ENCODE data around the gene ATP8B3. TPM values are rescaled to one million over a fixed set of nuclear protein-coding genes. Genes with fewer than 3 reads are reported as not detected.
"Not testable (repeated sequence)": the region's sequence is repeated elsewhere in the genome, so short reads cannot be mapped to it uniquely, and the experiment has no call there.

The ATP8B3 gene
- total RNA-seq, 1 donor from 2014 or later, result 0.89 TPM

DNA sequence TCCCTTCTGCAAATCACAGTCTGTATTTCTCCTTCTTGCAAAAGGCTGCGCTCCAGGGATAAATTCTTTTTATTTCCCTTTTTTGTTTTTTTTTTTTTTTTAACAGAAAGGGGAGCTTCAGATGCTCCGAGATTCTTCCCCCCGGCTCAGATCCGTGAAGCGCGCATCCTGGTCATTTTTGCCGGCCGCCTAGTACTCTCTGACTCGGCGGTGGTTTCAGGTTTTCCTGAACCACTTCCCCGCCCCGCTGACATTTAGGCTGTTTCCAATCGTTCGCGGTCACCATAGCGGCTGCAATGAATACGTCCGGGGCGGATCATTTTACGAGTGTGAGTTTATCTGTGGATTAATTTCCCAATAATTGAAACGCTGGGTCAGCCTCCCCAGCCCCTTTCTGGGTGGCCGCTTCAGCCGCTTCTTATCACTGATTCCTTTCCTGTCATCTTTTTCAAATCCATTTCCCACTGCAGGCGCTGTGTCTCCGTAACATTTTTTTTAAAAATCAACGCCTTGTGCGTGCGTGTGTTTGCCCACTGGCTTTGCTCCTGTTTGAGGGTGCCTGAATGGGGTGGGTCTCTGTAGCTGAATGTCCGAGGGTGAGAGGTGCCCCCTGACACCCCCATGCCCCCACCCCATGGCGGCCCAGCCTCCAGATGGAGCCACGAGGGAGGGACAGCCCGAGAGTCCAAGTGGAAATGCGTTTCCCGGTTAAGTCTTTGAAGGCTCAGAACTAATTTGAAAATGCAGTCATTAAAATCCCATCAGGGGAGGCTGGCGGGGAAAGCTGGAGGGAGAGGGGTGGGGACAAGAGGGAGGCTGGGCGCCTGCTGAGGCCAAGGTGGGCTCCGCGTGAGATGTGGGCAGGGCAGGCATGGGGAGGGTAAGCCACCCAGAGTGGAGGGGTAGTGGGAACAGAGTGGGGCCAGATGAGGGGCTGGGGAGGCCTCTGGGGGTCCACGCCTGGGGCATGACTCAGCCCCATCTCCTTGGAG lies 48.1 kb downstream of the ATP8B3 start:
- intact Hi-C loops (cut with micrococcal nuclease), result no loop called here
- ATAC-seq, result no peak
- DNase-seq, result no peak

DNA sequence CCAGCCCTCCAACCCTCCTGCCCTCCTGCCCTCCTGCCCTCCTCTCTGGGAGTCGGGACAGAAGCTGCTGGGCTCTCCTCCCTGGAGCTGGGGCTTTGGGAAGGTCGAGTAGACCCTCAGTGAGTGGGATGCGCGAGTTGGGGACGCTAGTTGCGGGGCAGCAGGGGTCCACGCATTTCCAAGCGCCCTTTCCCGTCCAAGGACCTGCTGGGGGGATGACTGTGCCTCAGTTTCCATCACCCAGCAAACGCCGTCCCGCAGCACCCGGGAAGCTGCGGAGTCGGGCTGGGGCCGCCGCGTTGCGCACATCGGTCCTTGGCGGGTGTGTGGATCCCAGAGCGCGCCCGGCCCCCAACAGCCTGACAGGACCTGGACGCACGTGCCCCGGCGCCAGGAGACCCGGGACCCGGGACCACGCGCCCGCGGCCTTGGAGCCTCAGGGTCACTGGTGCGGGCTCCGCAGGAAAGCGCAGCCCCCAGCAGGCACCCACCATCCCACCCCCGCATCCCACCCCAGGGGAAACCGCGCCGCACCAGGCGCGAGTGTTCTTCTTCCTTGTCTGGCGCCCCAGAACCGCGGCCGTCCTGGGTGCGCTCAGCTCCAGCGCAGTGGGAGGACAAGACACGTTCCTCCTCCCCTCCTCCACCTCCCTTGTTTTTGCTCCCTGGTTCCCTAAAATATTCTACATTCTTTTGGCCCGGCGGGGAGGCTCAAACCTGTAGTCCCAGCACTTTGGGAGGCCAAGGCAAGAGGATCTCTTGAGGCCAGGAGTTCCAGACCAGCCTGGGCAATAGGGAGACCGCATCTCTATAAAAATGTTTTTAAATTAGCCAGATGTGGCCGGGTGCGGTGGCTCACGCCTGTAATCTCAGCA lies 49.6 kb downstream of the ATP8B3 start:
- DNase-seq (peak; percentile 20), ATAC-seq (no peak)
- intact Hi-C loops (cut with micrococcal nuclease), result no loop called here

DNA sequence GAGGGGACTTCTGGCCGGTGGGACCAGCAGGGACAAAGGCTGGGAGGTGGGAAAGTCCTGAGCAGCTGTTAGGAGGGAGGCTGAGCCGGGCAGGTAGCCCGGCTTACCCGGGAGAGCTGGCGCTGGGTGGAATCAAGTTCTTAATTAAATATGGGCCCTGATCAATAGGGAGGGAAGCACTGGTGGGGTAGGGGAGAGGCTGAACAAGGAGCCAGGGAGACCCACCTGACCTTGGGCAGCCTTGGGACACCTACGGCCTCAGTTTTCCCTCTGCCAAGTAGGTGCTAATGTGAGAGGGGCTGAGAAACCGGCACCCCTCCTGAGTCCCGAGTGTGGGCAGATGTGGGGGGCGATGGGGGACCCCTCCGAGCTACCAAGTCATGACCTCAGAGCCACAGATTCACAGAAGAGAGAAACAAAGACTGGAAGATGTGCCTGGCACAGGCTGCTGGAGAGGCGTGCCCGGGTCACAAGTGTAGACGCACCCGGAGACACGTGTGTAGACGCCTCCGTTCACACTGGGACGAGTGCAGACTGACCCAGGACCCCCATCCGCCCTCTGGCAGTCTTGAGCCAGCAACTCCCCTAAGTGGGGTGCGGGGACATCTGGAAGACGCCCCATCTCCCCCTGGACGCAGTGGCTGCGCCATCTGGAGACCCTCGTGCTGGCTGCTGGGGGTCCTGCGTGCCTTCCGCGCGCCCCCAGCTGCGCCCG lies 50.4 kb downstream of the ATP8B3 start:
- intact Hi-C loops (cut with micrococcal nuclease), result no loop called here
- DNase-seq (no peak), ATAC-seq (no peak)

DNA sequence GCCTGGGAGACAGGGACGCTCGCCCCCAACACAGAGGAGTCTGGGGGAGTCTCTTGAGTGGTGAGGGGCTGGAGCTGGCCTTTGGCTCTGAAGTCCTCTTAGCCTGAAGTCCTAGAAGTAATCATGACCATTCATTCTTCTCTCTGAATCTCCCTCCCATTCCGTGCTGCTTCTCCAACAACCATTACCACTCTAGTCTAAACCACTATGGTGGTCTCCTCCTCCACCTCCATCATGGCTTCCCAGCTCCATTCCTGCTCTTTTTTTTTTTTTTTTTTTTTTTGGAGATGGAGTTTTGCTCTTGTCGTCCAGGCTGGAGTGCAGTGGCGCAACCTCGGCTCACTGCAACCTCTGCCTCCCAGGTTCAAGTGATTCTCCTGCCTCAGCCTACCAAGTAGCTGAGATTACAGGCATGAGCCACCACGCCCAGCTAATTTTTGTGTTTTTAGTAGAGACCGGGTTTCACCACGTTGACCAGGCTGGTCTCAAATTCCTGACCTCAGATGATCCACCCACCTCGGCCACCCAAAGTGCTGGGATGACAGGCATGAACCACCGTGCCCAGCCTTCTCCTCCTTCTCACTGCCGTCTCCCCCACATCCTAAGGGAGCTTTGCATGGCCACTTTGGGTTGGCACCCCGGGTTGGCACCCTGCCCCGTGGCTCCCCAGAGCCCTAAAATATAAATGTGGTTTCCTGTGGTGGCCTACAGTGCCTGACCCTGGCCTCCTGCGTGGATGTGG lies 51.1 kb downstream of the ATP8B3 start:
- DNase-seq; intact Hi-C loops (cut with micrococcal nuclease); ATAC-seq: not testable (repeated sequence)

DNA sequence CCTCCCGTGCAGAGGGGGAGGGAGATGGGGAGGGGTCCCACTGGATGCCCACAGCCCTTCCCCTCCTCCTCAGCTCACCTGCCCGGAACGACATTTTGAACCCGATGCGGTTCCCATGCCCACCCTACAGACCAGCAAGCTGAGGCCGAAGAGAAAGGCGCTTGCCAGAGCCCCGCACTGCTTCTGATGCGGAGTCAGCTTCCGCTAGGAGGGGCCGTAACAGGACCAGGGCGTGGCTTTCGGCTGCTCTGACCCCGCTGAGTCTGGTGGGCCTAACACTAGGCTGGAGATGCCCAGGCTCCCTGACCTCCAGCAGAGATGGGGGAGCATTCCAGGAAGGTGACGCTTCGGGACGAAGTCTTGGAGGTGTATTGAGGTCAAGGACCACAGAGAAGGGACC lies 52.1 kb downstream of the ATP8B3 start:
- intact Hi-C loops (cut with micrococcal nuclease), result no loop called here
- ATAC-seq (no peak), DNase-seq (peak; percentile 20)

DNA sequence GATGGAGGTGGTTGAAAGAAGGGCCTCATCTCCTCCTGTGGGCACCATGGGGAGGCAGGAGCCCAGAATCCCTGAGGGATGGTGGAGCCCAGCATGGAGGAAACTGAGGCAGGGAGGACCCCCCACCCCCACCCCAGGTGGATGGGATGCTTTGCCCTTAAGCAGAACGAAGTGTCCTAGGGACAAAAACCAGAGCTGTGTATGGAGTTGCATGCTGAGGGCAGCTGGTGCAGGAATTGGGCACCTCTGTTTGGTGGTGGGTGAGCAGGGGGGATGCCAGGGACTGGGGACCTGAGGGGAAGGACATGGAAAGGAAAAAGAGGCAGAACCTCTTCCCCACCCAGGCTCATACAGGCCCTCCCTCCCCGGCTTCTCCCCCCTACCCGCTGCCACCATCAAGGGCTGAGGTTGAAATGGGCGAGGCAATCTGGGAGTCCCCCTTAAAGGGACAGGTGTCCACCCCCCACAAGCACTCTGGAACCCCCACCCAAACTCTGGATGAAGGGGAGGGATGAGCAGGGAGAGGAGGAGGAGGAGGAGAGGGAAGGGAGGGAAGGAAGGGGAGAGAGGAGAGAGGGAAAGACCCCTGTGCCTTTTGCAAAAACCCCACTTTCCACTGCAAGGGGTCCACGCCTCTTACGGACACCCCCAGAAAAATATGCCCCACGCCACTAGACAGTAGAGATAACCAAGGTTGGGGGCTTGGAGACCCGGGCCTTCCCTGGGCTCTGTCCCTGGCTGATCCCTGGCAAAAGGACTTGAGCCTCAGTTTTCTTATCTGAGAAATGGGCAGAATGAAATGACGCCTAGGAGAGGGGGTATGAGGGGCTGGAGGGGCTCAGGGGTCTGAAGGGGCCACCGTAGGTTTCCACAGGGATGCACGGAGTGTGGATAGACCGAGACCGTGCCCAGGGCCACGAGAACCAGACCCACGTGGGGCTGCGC lies 52.8 kb downstream of the ATP8B3 start:
- no peak for ATAC-seq
- intact Hi-C loops (cut with micrococcal nuclease), result no loop called here
- DNase-seq, result no peak

DNA sequence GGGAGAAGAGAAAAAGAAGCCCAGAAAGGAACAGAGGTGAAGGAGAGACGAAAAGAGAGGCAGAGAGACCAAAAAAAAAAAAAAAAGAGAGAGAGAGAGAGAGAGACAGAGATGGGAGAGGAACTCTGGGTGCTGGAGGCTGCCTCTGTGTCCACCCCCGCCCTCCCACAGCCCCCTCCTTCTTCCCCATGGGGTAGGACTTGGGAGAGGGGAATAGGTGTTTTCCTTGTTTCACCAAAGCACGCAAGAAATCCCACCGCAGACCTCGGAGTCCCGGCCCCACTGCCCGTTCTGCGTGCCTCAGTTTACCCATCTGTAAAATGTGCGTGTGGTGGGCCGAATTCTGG lies 53.9 kb downstream of the ATP8B3 start:
- intact Hi-C loops (cut with micrococcal nuclease), result no loop called here
- no peak for ATAC-seq

DNA sequence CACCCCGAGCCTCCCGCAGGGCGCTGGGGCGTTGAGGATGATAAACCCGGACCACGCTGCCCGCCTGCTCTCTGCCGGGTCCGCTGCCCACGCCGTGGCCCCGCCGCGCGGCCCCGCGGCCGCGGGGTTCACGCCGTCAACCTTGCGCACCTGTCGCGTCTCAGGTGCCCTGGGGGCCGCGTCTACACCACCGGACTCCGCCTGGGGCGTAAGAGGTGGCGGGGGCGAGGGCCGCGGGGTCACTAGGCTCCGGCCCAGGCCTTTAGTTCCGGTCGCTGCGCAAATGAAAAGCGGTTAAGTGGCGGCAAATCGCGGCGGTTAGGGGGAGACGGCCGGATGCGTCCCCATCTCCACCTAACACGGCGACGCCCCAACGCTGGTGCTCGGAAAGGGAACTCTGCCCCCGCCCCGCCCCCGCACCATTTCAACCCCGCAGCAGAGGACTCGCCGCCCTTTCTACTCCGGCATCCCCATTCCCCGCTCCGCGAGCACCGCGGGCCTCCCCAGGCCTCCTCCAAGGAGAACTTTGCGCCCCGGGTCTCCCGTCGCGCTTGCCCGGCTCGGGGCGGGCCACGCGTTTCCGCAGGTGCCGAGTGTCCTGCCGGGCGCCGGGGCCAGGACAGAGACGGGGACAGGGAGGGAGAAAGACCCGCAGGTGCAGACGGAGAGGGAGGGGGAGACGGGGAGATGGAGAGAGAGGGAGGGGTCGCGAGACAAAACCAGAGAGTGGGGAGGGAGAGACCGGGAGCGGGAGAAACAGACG lies 54.4 kb downstream of the ATP8B3 start:
- DNase-seq (no peak), ATAC-seq (no peak)
- intact Hi-C loops (cut with micrococcal nuclease), result no loop called here

More for the DNA sequence above, 53.9 kb downstream of the ATP8B3 start:
- DNase-seq, result no peak

DNA sequence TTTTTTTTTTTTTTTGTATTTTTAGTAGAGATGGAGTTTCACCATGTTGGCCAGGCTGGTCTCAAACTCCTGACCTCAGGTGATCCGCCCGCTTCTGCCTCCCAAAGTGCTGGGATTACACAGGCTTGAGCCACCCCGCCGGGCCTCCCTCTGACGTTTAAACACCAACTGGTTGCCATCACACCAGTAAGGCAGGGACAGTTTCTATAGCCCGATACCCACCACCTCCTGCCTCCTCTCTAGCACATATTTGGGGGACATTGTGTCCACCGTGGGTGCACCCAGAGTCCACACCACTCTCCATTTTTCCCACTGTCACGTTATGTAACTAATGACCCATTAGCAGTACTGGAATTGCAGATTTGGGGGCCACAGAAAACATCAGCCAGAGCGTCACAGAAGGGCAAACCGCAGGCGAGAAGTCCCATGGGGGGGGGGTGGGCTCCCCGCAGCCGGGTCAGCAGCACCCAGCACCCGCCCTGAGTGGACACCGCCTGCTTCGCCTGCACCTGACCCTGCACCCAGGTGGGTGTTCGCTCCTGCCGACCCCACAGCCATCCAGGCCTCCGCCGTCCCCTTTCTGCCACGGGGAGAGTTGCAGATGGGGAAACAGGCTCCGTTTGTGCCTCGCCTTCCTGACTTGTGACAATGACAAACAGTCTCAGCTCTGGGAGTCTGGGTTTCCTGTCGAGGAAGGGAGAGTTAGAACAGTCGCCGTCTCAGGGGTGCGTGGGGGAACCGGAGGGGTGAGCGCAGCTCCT lies 55.2 kb downstream of the ATP8B3 start:
- DNase-seq, result no peak
- ATAC-seq, result no peak
- intact Hi-C loops (cut with micrococcal nuclease), result no loop called here

DNA sequence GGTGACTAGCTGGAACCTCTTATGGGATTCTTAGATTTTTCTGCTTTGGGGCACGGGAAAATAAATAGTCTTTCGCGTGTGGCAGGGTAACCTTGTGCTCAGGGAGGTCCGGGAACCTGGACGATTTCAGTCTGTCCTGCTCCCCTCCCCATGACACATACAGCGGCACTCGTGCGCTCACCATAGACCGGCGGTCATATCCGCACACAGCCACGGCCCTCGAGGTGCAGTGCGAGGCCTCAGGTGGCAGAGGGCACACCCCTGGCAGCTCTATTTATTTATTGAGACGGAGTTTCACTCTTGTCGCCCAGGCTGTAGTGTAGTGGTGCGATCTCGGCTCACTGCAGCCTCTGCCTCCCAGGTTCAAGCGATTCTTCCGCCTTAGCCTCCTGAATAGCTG lies 55.8 kb downstream of the ATP8B3 start:
- ATAC-seq (no peak), DNase-seq (no peak)
- intact Hi-C loops (cut with micrococcal nuclease), result no loop called here

DNA sequence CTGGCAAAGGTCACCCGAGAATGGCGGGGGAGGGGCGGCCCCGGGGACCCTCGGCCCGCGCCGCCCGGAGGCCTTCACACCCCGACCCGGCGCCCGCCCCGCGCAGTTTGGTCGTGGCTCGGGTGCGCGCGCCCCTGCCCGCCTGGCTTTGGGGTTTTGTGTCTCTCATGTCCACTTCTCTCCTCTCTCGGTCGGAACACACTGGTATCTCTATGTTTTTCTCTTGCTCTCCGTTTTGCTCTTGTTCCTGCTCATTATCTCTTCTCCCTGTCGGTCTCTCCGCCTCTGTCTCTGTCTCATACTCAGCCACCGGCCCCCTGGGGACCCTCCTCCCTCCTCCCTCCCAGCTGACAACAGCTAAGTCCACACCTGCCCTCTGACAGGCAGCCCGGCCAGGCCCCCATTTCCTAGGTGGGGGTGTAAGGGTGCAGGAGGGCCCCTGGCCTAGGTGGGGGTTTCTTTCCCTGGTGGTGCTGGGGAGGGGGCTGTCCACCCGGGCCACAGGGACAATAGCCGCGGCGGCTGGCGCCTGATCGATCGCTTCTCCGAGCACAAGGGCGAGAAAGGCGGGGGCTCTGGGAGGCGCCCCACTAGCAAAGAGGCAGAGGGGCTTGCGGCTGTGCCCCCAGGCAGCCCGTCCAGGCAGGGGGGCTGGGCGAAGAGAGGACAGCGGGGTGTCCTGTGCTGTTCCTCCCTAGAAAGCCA lies 56.5 kb downstream of the ATP8B3 start:
- intact Hi-C loops (cut with micrococcal nuclease), result no loop called here
- ATAC-seq (no peak), DNase-seq (no peak)

DNA sequence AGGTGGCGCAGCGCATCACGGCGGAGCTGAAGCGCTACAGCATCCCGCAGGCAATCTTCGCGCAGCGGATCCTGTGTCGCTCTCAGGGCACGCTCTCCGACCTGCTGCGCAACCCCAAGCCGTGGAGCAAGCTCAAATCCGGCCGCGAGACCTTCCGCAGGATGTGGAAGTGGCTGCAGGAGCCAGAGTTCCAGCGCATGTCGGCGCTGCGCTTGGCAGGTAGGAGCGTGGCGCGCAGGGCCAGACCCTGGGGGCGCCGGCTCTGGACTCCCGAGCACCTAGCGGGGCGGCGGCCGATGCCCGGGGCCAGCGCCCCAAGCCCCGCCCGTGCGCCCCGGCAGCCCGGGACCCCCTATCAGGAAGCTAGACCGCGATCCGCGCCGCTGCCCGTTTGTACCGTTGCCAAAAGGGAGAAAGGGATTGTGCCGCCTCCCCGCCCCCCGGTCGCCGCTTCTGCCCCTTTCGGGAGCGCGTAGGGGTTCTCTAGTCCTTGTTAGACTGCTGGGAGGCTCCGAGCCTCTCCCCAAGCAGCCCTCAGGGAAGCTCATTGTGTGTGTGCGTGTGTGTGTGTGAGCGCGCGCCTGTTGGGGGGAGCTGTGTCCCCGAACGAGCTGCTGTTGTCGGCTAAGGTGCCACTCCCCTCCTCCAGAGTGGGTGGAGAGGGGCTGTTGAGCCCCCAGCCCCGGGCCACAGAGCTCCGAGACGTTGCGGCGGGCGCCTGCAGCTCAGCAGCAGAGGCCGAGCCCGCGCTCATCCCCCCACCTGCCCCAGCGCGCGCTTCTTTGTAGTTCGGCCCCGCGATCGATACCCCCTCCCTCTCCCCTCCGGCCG lies 57.2 kb downstream of the ATP8B3 start:
- DNase-seq (no peak), ATAC-seq (no peak)
- intact Hi-C loops (cut with micrococcal nuclease), result no loop called here

DNA sequence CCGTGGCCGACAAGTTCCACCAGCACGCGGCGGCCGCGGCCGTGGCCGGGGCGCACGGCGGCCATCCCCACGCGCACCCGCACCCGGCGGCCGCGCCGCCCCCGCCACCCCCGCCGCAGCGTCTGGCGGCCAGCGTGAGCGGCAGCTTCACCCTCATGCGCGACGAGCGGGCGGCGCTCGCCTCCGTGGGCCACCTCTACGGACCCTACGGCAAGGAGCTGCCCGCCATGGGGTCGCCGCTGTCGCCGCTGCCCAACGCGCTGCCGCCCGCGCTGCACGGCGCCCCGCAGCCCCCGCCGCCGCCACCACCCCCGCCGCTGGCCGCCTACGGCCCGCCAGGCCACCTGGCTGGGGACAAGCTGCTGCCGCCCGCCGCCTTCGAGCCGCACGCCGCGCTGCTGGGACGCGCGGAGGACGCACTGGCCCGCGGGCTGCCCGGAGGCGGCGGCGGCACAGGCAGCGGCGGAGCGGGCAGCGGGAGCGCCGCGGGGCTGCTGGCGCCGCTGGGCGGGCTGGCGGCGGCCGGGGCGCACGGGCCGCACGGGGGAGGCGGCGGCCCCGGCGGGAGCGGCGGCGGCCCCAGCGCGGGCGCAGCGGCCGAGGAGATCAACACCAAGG lies 57.9 kb downstream of the ATP8B3 start:
- intact Hi-C loops (cut with micrococcal nuclease), result no loop called here

More for the DNA sequence above, 57.9 kb downstream of the ATP8B3 start:
- ATAC-seq (no peak), DNase-seq (no peak)
